Astrocyte (in vitro differentiated cells and primary cell): ENCODE data around the gene MEGF11. TPM values are rescaled to one million over a fixed set of nuclear protein-coding genes. Genes with fewer than 3 reads are reported as not detected.

Source experiments
- DNase-seq: peaks from one replicate; pipeline ENCODE4 v3.0.0-alpha.2; 2010; ENCODE audit warnings: low read depth
- FAIRE-seq: peaks from 2 replicates; lab custom pipeline; 2011; peaks lifted over from hg19 to GRCh38; lab: Jason Lieb, UNC
- H2AFZ ChIP-seq: 2 replicates; pipeline ENCODE4 v1.6.0; 2012; ENCODE audit warnings: low read depth, low read length, inconsistent platforms
- H3K27ac ChIP-seq: 2 replicates; pipeline ENCODE4 v1.5.1; 2011; ENCODE audit warnings: low read depth, low read length, inconsistent platforms
- H3K27me3 ChIP-seq: 2 replicates; pipeline ENCODE4 v1.6.0; 2011; ENCODE audit warnings: low read length, inconsistent platforms; ENCODE audit not compliant: insufficient read depth
- H3K36me3 ChIP-seq: 2 replicates; pipeline ENCODE4 v1.5.1; 2011; ENCODE audit warnings: low read length, inconsistent platforms; ENCODE audit not compliant: insufficient read depth
- H3K4me1 ChIP-seq: 2 replicates; pipeline ENCODE4 v1.5.1; 2011; ENCODE audit warnings: low read length, inconsistent platforms; ENCODE audit not compliant: insufficient read depth
- H3K4me2 ChIP-seq: 2 replicates; pipeline ENCODE4 v1.6.0; 2012; ENCODE audit warnings: low read length, inconsistent platforms
- H3K4me3 ChIP-seq: 2 replicates; pipeline ENCODE4 v1.5.1; 2011; ENCODE audit warnings: low read depth, mild to moderate bottlenecking, low read length, inconsistent platforms; ENCODE audit not compliant: insufficient read depth
- H3K79me2 ChIP-seq: 2 replicates; pipeline ENCODE4 v1.6.0; 2012; ENCODE audit warnings: mild to moderate bottlenecking, low read length, inconsistent platforms; ENCODE audit not compliant: insufficient read depth
- H3K9ac ChIP-seq: 2 replicates; pipeline ENCODE4 v1.6.0; 2012; ENCODE audit warnings: mild to moderate bottlenecking, low read length, inconsistent platforms
- H3K9me3 ChIP-seq: 2 replicates; pipeline ENCODE4 v1.5.1; 2012; ENCODE audit warnings: low read depth, mild to moderate bottlenecking, low read length, inconsistent platforms; ENCODE audit not compliant: insufficient read depth
- H4K20me1 ChIP-seq: 2 replicates; pipeline ENCODE4 v1.6.0; 2012; ENCODE audit warnings: low read length, inconsistent platforms; ENCODE audit not compliant: insufficient read depth
- H3K27ac Mint-ChIP-seq: one replicate; pipeline ENCODE4 v1.8.0; 2021; ENCODE audit warnings: mild to moderate bottlenecking, mixed read lengths; ENCODE audit not compliant: unreplicated experiment
- H3K27me3 Mint-ChIP-seq: one replicate; pipeline ENCODE4 v1.8.0; 2021; ENCODE audit warnings: low read depth, mixed read lengths; ENCODE audit not compliant: unreplicated experiment
- H3K36me3 Mint-ChIP-seq: one replicate; pipeline ENCODE4 v1.8.0; 2021; ENCODE audit warnings: low read depth, mixed read lengths; ENCODE audit not compliant: unreplicated experiment
- H3K4me1 Mint-ChIP-seq: one replicate; pipeline ENCODE4 v1.8.0; 2021; ENCODE audit warnings: low read depth, mixed read lengths; ENCODE audit not compliant: unreplicated experiment
- H3K4me3 Mint-ChIP-seq: one replicate; pipeline ENCODE4 v1.8.0; 2021; ENCODE audit warnings: mild to moderate bottlenecking, moderate library complexity, mixed read lengths; ENCODE audit not compliant: unreplicated experiment
- H3K9me3 Mint-ChIP-seq: one replicate; pipeline ENCODE4 v1.8.0; 2021; ENCODE audit warnings: mild to moderate bottlenecking, mixed read lengths; ENCODE audit not compliant: unreplicated experiment
- CTCF ChIP-seq: IDR thresholded peaks from 2 replicates; pipeline ENCODE4 v1.5.1; 2011; ENCODE audit warnings: low read depth, mild to moderate bottlenecking, inconsistent platforms, low read length, moderate library complexity; ENCODE audit not compliant: insufficient read depth
- EZH2 ChIP-seq: IDR thresholded peaks from 2 replicates; pipeline ENCODE4 v1.6.1; 2012; ENCODE audit warnings: mild to moderate bottlenecking, low read length, inconsistent platforms; ENCODE audit not compliant: insufficient read depth
- total RNA-seq: library from RNA; stranded (reverse); gene quantifications from 2 replicates; pipeline ENCODE4 v1.2.1, GENCODE V29; 2021

MEGF11 gene
- total RNA-seq, 1 donor from 2014 or later = 0.16 TPM

- Histone ChIP-seq H3K9me3 (no peaks in the 10 kb centered on the region), H3K9ac (no peak overlapping the region), H3K4me1 (peaks cover under 1% of the 10 kb centered on the region), H3K27ac (no peak overlapping the region), H2AFZ (no peak overlapping the region), H4K20me1 (no peaks in the 10 kb centered on the region), H3K27me3 (peaks cover 4% of the 10 kb centered on the region), H3K79me2 (no peaks in the 10 kb centered on the region), H3K36me3 (no peaks in the 10 kb centered on the region), H3K4me3 (no peak overlapping the region), H3K4me2 (no peak overlapping the region)
- no peaks in the 10 kb centered on the region for H3K36me3 Mint-ChIP-seq
- TF ChIP-seq EZH2 = no peak
- no peak for TF ChIP-seq CTCF
- peaks cover 31% of the 10 kb centered on the region for H3K27me3 Mint-ChIP-seq
- no peak overlapping the region for H3K27ac Mint-ChIP-seq
- DNase-seq (no peak), FAIRE-seq (no peak)
- peaks cover 7% of the 10 kb centered on the region for H3K4me1 Mint-ChIP-seq
- no peak overlapping the region for H3K4me3 Mint-ChIP-seq
- no peaks in the 10 kb centered on the region for H3K9me3 Mint-ChIP-seq
Observed at GRCh38 chr15:65949011-65949410, 304.5 kb downstream of the MEGF11 start.

DNA sequence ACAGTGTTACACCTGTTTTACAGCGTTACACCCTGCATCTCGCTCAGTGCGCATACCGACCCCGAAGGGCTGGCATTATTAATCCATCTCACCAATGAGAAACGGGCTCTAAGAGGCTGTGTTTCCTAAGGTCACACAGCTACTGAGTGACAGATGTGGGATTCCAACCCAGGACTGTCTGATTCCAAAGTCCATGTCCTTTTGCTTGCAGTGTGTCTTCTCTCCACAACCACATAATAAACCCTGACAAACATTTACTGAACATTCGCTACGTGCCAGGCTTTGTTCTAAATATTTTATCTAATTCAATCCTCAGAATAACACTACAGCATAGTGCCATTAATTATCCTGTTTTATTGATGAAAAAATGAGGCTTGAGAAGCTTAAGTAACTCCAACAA is 305.2 kb downstream of the MEGF11 start:
- no peaks in the 10 kb centered on the region for H3K9me3 Mint-ChIP-seq
- H4K20me1 ChIP-seq = no peaks in the 10 kb centered on the region
- H3K9ac ChIP-seq = no peak overlapping the region

More for the DNA sequence above, 305.2 kb downstream of the MEGF11 start:
- H3K36me3 ChIP-seq = no peaks in the 10 kb centered on the region
- DNase-seq (no peak), FAIRE-seq (no peak)
- no peaks in the 10 kb centered on the region for H3K79me2 ChIP-seq
- no peak overlapping the region for H3K4me3 ChIP-seq
- peaks cover 4% of the 10 kb centered on the region for H3K27me3 ChIP-seq
- Mint-ChIP-seq H3K4me1 (peaks cover 2% of the 10 kb centered on the region), H3K27me3 (peaks cover 35% of the 10 kb centered on the region), H3K4me3 (no peak overlapping the region), H3K27ac (no peak overlapping the region), H3K36me3 (no peaks in the 10 kb centered on the region)
- no peak overlapping the region for H2AFZ ChIP-seq
- no peak overlapping the region for H3K27ac ChIP-seq
- no peaks in the 10 kb centered on the region for H3K4me1 ChIP-seq
- TF ChIP-seq CTCF (no peak), EZH2 (no peak)
- no peaks in the 10 kb centered on the region for H3K9me3 ChIP-seq
- H3K4me2 ChIP-seq = no peak overlapping the region
